ENCODE measurements around the gene EPYC. TPM values are rescaled to one million over a fixed set of nuclear protein-coding genes. Genes with fewer than 3 reads are reported as not detected.

Gene EPYC
- not detected in 2 replicates for total RNA-seq

GRCh38 chr12:91004872-91005271, at the start of gene EPYC:
Gene EPYC, minus strand, starts transcription at chr12:91004972. Its CDS starts 2,407 bp downstream, at chr12:91002565.

GRCh38 chr12:90954921-90955320, 49.9 kb downstream of the EPYC start, which contains the start of gene CCER1:
Gene CCER1, minus strand, starts transcription at chr12:90955176. Its CDS starts 434 bp downstream, at chr12:90954742.

Other genes starting within 250 kb of the EPYC start
- gene CCER1, start 49.8 kb downstream of the EPYC start, total RNA-seq: not detected in 2 replicates
- not detected in 2 replicates for gene KERA, start 53.1 kb upstream of the EPYC start, total RNA-seq
- gene LUM, start 106.5 kb upstream of the EPYC start, total RNA-seq: 691 and 1,118 TPM in 2 replicates
- gene DCN, start 177.8 kb upstream of the EPYC start, total RNA-seq: 129 and 306 TPM in 2 replicates

Measured in aortic smooth muscle cell (primary cell).